HG03025 (cell line): ENCODE data around the gene COX17.

Experiments
- ATAC-seq: cut with Tn5 transposase; IDR thresholded peaks from one replicate; pipeline ENCODE4 v1.9.1; 2021; ENCODE audit warnings: mild to moderate bottlenecking, moderate library complexity; ENCODE audit not compliant: unreplicated experiment, low FRiP score

The COX17 gene

GRCh38 chr3:119626196-119626595 lies 51.0 kb downstream of the COX17 start:
- ATAC-seq = no peak

GRCh38 chr3:119625451-119626153 lies 51.6 kb downstream of the COX17 start:
- no peak for ATAC-seq

GRCh38 chr3:119624002-119624720 lies 53.0 kb downstream of the COX17 start:
- no peak for ATAC-seq

DNA sequence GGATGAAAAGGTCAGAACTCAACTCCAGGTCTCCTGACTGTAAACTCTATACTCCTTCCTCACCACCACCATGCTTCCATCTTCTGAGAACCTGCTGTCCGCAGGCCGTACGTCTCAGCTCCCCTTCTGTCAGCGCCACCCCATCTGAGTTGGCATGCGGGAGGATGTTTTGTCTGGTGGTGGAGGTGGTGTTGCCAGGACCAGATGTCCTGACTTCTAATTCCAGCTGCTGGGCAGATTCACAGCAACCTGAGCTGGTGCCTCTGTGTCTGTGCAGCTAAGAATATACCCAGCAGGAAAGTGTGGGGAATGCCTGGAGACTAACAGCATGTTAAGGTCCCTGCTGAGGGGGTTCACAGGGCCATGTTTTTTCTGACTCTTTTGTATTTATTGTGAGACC lies 56.3 kb downstream of the COX17 start:
- no peak for ATAC-seq
